ENCODE data around the gene CCL13.

Gene CCL13

GRCh38 chr17:34363183-34363661, 6.9 kb downstream of the CCL13 start, which contains the start of gene CCL1:
TSS of gene CCL1 (minus strand) at chr17:34363233. CDS start at chr17:34363161, 72 bp downstream.
- no peak for DNase-seq (ENCODE audit: low read depth in 2 of 2)

- no peak for DNase-seq (ENCODE audit: low read depth in 2 of 2)
Observed at GRCh38 chr17:34364751-34365150, 8.5 kb downstream of the CCL13 start.

GRCh38 chr17:34365340-34365739, 9.1 kb downstream of the CCL13 start:
- no peak for DNase-seq (ENCODE audit: low read depth in 2 of 2)

GRCh38 chr17:34366010-34366409, 9.7 kb downstream of the CCL13 start:
- no peak for DNase-seq (ENCODE audit: low read depth in 2 of 2)

DNA sequence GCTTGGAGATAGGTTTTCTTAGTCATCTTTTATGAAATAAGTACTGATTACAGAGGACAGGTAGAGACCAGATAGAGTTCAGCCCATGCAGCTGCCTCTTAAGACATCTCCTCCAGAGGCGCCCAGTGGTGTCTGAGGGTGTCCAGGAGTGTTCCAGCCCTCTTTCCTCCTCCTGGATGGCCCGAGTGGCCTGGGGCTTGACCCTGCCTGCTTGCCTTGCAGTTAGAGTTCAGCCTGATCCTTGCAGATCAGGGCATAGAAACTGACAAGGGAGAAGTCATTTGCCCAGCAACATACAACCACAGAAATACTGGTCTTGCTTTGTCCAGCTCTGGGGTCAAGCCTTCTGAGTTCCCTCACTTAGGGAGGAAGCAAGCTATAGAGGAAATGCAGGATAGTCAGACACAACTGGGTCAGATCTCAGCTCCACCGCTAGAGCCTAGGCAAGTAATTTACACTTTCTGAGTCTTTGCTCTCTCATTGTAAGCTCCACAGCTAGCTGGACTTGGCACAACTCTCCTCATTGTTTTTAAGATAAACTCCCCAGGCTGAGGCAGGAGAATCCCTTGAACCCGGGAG, 10.3 kb downstream of the CCL13 start:
- DNase-seq (ENCODE audit: low read depth in 2 of 2): no peak

DNA sequence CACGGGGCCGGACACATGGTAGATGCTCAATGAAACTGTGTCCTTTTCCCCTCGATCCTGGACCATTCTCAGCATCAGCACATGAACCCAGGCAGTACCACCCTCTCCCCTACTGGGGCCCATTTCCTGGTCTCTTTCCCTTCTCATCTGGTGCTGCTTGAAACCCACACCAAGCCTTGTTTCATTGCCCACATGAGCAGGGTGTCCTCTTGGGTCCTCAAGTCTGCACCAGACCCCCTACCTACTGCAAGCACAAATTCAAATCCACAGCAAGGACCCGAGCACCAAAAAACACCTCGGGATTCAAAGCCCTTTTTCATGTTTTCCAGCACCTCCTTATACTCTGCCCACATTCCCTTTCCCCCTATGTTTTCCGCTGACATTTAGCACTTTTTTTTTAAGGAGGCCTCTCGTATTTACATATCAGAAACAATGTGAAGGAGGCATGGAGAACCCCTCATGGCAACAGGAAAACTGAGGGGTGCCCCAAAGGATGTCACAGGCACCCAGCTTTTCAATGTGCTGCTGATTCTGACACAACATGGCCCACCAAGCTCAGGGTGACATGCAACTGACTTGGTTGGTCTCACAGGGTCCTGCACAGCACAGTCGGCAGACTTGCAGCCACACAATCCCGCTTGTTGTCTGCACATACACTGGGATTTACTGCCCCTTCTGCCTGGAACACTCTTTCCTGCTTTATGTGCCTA, 11.4 kb downstream of the CCL13 start:
- DNase-seq (ENCODE audit: low read depth in 2 of 2): no peak

GRCh38 chr17:34368196-34368945, 12.1 kb downstream of the CCL13 start:
- DNase-seq (ENCODE audit: low read depth in 2 of 2): no peak

GRCh38 chr17:34368946-34369500, 12.7 kb downstream of the CCL13 start:
- no peak for DNase-seq (ENCODE audit: low read depth in 2 of 2)

DNA sequence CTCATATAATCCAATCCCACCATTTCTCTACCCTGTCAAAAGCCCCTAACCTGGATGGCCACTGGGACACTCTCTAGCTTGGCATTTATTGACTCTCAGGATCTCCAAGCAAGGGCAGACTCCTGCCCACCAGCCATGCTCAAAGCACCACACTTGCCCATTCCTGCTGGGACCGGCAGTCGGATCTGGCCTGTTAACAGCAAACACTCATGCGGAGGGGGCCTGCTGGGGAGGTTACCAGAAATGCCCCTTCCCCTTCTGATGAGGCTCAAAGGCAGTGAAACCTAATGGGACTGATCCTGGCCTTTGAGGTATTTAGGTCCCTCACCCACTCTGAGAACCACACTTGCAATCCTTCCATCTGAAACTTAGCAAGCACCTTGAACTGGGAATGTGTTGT, 13.3 kb downstream of the CCL13 start:
- no peak for DNase-seq (ENCODE audit: low read depth in 2 of 2)

DNA sequence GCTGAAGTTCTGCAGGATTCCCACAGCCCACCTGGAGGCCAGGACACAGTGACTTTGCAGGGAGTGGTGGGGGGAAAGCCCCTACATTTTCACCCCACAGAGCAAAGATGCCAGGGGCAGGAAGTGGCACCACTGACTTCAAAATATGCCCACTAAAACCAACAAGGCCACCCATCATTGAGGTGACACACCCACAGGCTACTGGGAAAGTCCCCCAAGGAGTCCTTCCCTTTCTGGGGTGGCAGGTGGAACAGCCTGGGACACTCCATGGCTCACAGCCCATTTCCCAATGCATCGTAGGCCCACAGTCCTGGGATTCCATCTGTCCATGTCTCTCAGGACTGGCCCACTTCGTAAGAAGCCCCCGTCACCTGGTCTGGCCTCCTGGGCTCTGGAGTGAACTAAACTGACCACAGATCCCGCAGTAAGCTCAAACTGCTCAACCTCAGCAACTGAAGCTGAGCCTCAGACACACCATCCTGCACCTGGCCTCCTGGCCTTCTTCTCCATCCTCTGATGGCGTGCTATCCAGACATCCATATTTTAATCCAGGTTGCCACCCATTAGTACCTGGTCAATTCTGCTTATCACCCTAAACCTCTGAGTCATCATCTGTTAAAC, 14.2 kb downstream of the CCL13 start:
- no peak for DNase-seq (ENCODE audit: low read depth in 2 of 2)

DNA sequence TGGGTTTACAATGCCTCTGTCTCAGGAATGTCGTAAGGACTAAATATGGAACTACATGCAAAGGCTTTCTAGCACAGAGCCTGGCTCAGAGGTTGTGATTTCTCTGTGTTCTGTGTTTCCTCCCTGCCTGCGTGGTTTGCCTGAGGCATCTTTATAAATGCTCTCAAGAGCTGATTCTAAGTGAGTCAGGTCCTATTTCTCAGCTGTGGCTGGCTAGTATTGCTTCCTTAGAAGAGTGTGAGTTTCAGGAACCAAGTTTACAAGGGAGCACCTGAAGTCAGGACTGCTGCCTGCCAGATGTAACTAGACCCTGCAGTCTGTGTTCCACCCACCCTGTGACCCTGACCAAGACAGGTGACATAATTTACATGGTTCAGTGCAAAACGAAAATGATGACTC, 14.7 kb downstream of the CCL13 start:
- no peak for DNase-seq (ENCODE audit: low read depth in 2 of 2)

DNA sequence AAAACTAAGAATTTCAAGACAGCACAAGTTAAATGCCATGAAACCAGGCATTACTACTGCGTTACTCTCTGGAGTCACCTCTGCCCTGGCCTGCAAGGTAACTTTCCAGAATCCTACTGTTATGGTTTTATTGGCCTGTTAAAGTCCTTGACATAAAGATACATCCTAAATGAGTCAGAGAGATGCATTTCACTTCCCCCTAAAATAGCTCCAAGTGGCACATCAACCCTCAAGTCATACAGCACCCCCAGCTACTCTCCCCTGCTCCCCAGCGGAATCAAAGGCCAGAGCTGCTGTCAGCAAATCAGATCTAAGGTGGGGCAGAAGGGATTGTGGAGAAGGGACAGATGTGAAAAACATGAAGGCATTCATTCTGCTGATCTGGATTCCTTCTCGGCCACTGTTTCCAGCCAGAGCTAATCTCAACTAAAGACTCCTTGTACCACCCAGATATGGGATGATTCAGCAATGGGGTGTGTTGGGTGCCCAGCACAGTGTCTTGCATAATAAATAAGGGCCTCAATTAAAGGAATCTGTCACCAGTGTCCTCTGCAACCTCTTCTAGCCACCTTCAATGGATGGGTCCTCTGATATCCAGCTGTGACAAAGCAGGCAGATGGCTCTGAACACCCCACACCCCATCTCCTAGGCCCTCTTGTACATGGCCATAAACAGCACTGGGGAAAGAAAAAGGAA, 15.3 kb downstream of the CCL13 start:
- DNase-seq (ENCODE audit: low read depth in 2 of 2): no peak

GRCh38 chr17:34374457-34374856, 18.2 kb downstream of the CCL13 start:
- DNase-seq (ENCODE audit: low read depth in 2 of 2): no peak

DNA sequence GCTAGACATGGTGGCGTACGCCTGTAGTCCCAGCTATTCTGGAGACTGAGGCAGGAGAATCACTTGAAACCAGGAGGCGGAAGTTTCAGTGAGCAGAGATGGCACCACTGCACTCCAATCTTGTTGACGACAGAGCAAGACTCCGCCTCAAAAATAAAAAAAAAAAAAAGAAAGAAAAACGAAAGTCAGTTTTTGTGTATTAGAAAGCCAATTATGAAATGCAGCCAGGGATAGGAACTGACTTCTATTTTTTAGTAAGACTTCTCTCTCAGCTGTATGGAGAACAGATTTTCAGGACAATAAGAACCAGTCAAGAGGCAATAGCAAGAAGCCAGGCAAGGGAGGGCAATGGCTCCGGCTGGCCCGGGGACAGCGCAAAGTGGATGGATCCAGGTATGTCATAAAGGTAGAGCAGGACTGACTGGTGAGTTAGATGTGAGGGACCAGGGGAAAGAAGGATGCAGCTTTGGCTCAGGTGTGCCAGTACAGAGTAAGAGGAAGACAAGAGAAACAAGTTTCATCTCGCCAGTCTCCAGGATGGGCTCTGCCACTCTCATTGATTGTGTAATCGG, 19.2 kb downstream of the CCL13 start:
- DNase-seq (ENCODE audit: low read depth in 2 of 2): no peak

DNA sequence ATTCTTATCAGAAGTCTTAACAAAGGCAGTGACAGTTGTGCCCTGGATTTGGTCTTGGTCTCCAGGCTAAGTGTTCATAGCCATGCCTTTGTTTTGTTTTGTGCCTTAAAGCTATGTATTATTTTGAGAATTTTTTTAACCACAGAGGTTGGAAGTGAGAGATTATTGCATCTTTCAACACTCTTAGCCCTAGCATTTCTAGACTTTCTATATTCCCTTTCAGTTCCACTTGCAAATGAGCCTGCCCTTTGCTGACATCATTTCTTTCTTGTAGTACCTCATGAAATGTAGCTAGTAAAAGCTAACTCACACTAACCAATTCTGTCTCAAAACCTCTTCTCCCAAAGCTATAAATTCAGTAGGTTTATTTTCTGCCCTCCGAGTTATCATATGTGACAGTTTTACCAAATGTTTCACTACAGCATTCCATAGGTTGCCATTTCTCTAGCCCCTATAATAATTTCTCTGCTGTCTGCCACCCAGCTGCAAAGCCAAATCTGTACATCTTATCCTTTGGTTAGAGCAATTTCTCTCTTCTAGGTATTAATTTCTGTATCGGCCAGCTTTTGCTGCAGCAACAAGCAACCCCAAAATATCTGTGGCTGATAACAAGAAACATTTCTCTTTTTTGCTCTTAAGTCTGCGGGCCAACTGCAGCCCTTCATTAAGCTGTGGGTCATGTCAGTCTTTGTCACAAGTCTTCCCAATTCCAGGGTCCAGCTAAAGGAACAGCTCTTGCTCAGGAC, 21.0 kb downstream of the CCL13 start:
- DNase-seq (ENCODE audit: low read depth in 2 of 2): no peak

GRCh38 chr17:34378664-34379101, 22.4 kb downstream of the CCL13 start:
- DNase-seq (ENCODE audit: low read depth in 2 of 2): no peak

- DNase-seq (ENCODE audit: low read depth in 2 of 2): no peak
Observed at GRCh38 chr17:34379868-34380267, 23.6 kb downstream of the CCL13 start.

- no peak for DNase-seq (ENCODE audit: low read depth in 2 of 2)
Observed at GRCh38 chr17:34382621-34383124, 26.4 kb downstream of the CCL13 start.

DNA sequence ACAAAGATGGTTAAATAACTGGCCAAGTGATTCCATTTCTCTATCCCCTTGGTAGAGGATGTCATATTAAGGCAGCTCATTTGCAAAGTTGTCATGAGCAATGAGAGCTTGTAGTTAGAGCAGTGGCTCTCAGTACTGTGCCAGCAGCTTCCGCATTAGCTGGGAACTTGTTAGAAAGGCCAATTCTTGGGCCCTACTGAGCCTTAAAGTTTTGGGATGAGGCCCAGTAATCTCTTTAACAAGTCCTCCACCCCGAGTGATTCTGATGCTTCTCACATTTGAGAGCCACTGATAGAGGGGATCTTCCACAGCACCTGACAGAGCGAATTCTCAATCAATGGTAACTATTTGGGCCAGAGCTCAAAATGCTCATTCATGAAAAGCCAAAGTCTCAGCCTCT, 26.9 kb downstream of the CCL13 start:
- DNase-seq (ENCODE audit: low read depth in 2 of 2): no peak

DNA sequence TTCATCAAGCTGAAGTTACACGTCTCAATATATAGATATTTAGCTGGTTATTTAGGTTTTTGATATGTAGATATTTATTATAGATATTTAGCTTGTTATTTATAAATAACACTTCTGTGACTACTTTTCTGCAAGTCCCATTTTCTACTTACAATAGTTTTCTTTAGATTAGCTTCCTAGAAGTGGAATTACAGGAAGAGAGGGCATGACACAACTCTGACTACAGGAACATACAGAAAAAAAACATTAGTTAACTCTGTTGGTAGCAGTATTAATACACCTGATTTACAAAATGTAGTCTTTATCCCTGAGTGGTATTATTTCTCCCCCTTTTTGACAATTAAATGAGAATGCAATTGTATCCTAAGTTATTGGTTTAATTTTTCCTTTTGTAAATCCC, 28.0 kb downstream of the CCL13 start:
- no peak for DNase-seq (ENCODE audit: low read depth in 2 of 2)
